HG03060 (cell line): Measurements from ENCODE around the gene ROS1.

Experiments used
- ATAC-seq: cut with Tn5 transposase; IDR thresholded peaks from one replicate; pipeline ENCODE4 v1.9.1; 2021; ENCODE audit warnings: low read depth, moderate number of reproducible peaks; ENCODE audit not compliant: unreplicated experiment

The ROS1 gene

GRCh38 chr6:117326396-117326795 is 99.3 kb downstream of the ROS1 start:
- ATAC-seq: no peak

GRCh38 chr6:117317261-117317660 is 108.5 kb downstream of the ROS1 start:
- no peak for ATAC-seq

- no peak for ATAC-seq
Measured at GRCh38 chr6:117311726-117312125, 114.0 kb downstream of the ROS1 start.

GRCh38 chr6:117311310-117311709 is 114.4 kb downstream of the ROS1 start:
- no peak for ATAC-seq

DNA sequence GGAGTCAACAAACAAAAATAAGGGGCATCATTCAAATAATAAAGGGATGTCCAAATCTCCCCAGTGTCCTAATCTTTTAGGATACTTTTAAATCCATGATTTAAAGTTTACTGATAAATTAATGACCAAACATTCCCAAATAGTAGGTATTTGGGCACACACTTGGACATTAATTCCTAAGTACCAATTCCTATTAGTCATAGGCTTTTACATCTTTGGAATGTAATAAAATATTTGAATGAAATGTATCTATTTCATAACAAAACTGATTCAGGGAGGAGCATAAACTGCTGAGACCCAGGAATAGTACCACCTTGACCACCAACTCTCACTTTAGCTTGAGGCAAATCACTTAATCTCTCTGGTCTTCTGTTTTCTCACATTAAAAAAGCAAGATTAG is 116.1 kb downstream of the ROS1 start:
- ATAC-seq: no peak

- no peak for ATAC-seq
Measured at GRCh38 chr6:117309069-117309468, 116.7 kb downstream of the ROS1 start.

DNA sequence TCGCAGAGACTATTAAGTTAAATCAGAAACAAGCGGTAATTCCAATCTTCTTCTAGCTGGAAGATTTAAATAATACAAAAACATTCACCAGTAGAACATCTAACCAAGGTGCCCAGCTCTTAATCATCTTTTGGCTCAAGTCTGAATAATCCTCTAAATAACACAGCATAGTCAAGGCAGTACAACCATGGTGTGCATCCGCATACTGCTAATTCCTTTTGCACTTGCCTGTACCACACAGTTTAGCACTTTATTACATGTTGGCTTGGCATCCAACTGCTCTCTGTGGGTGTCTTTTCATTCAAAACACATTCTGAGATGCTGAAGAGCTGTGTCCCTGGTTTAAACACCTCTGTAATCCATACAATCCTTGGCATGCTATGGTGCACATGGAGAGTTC is 118.1 kb downstream of the ROS1 start:
- ATAC-seq: no peak

- ATAC-seq: no peak
Measured at GRCh38 chr6:117306227-117306790, 119.4 kb downstream of the ROS1 start.

GRCh38 chr6:117304446-117304845 is 121.3 kb downstream of the ROS1 start:
- ATAC-seq: no peak

GRCh38 chr6:117303323-117303722 is 122.4 kb downstream of the ROS1 start:
- ATAC-seq: no peak

GRCh38 chr6:117298941-117299340 is 126.8 kb downstream of the ROS1 start:
- ATAC-seq: no peak

- ATAC-seq: no peak
Measured at GRCh38 chr6:117290173-117290846, 135.4 kb downstream of the ROS1 start.

- no peak for ATAC-seq
Measured at GRCh38 chr6:117288083-117288715, 137.5 kb downstream of the ROS1 start.

DNA sequence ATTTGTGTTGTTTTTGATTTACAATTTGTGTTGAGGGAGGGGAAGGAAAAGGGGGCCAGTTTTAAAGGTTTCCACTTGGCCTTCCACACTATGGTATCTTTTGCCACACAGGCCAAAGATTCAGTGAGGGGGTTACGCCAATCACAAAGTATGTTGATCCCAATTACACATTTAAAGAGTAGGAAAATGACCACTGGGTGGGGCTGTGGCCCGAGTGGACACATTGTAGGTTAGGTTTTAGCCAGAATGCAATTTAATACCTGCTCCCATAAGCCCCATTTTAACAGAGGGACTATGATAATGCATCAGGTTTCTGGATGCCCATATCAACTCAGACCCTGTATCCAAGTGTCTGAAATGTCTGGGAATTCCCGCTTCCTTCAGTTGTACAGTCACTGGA is 144.8 kb downstream of the ROS1 start:
- ATAC-seq: no peak

GRCh38 chr6:117276778-117277316 is 148.9 kb downstream of the ROS1 start:
- ATAC-seq: no peak

- no peak for ATAC-seq
Measured at GRCh38 chr6:117275711-117276110, 150.0 kb downstream of the ROS1 start.

- no peak for ATAC-seq
Measured at GRCh38 chr6:117275205-117275604, 150.5 kb downstream of the ROS1 start.

DNA sequence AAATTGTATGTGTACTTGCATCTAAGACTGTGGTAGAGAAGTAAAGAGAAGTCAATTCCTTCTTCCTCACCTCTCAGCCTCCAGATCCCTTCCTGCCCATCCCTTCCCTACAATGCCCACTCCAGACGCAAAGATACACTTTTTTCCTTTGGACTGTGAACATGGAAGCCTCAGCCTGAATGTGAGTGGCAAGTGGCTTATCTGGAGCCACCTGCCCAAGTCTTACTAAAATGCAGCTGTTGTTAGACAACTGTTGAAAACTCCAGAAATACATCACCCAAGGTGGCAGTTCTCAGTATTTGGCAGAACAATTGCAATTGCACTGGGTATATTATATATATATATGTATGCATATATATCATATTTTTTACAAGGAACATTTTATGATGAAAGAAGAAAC is 152.9 kb downstream of the ROS1 start:
- no peak for ATAC-seq

GRCh38 chr6:117272032-117272866 is 153.5 kb downstream of the ROS1 start:
- no peak for ATAC-seq

GRCh38 chr6:117270843-117271507 is 154.8 kb downstream of the ROS1 start:
- ATAC-seq: no peak
